D721Med (cell line): ENCODE measurements around the gene DDX21.
A peak's percentile ranks its signal among the peaks of the same experiment; 100 is the strongest.

Experiments
- DNase-seq: peaks from one replicate; pipeline ENCODE4 v3.0.0; 2011; ENCODE audit warnings: low spot score; ENCODE audit not compliant: insufficient read length
- FAIRE-seq: peaks from 2 replicates; lab custom pipeline; 2011; peaks lifted over from hg19 to GRCh38; lab: Jason Lieb, UNC
- CTCF ChIP-seq: IDR thresholded peaks from 2 replicates; pipeline ENCODE4 v1.5.1; 2012; ENCODE audit warnings: mild to moderate bottlenecking, control low read depth; ENCODE audit not compliant: insufficient read depth; ENCODE audit errors: missing control alignments

Gene DDX21

GRCh38 chr10:68992636-68993440 is 36.9 kb downstream of the DDX21 start:
- TF ChIP-seq CTCF: no peak
- FAIRE-seq (no peak), DNase-seq (no peak)

- DNase-seq (no peak), FAIRE-seq (no peak)
- no peak for TF ChIP-seq CTCF
Measured at GRCh38 chr10:68997211-68997610, 41.2 kb downstream of the DDX21 start.

- DNase-seq (no peak), FAIRE-seq (no peak)
- TF ChIP-seq CTCF: peak; percentile 43
Measured at GRCh38 chr10:69004821-69005220, 48.9 kb downstream of the DDX21 start.

GRCh38 chr10:69005704-69006485 is 49.9 kb downstream of the DDX21 start:
- TF ChIP-seq CTCF: no peak
- DNase-seq: no peak
- FAIRE-seq: no peak

- FAIRE-seq (no peak), DNase-seq (no peak)
- TF ChIP-seq CTCF: no peak
Measured at GRCh38 chr10:69007260-69007659, 51.3 kb downstream of the DDX21 start.

- no peak for FAIRE-seq
Measured at GRCh38 chr10:69009360-69009759, 53.4 kb downstream of the DDX21 start.

More at GRCh38 chr10:69009360-69009759, 53.4 kb downstream of the DDX21 start:
- TF ChIP-seq CTCF: no peak
- DNase-seq: no peak
